Karpas-422 (cell line): ENCODE measurements around the gene VWA5B2. TPM values are rescaled to one million over a fixed set of nuclear protein-coding genes. Genes with fewer than 3 reads are reported as not detected.

Source experiments
- small RNA-seq: library from RNA; depleted of rRNA; stranded (forward); fragments of <200 nt; gene quantifications from one replicate; pipeline ENCODE3, GENCODE V24; 2014
- total RNA-seq: library from RNA; depleted of rRNA; stranded (reverse); fragments of >200 nt; shearing (Covaris generic); gene quantifications from 2 replicates; pipeline ENCODE4 v1.2.3, GENCODE V29; 2014; ENCODE audit warnings: low replicate concordance; rRNA removed

The VWA5B2 gene
- total RNA-seq, 1 experiment from 2014 or later: not detected

Small RNA genes within 50 kb of the gene (small RNA-seq; reads per million reads assigned to genes)
- gene MIR1224: not detected

Other genes starting within 250 kb of the VWA5B2 start
- gene ABCC5, start 211.7 kb upstream of the VWA5B2 start, total RNA-seq: 79.9 and 86.5 TPM in 2 replicates
- gene HTR3D, start 197.8 kb upstream of the VWA5B2 start, total RNA-seq: not detected in 2 replicates
- gene HTR3C, start 176.5 kb upstream of the VWA5B2 start, total RNA-seq: not detected in 2 replicates
- not detected in 2 replicates for gene HTR3E, start 132.5 kb upstream of the VWA5B2 start, total RNA-seq
- gene EIF2B5, start 94.2 kb upstream of the VWA5B2 start, total RNA-seq: 59.4 and 68.4 TPM in 2 replicates
- gene DVL3, start 74.2 kb upstream of the VWA5B2 start, total RNA-seq: 62.1 and 106 TPM in 2 replicates
- gene AP2M1, start 54.7 kb upstream of the VWA5B2 start, total RNA-seq: 212 and 265 TPM in 2 replicates
- gene ABCF3, start 43.4 kb upstream of the VWA5B2 start, total RNA-seq: 61.6 and 62.9 TPM in 2 replicates
- 80.1 and 108 TPM in 2 replicates for gene ALG3, start 19.4 kb downstream of the VWA5B2 start, total RNA-seq
- gene EEF1AKMT4, start 20.1 kb downstream of the VWA5B2 start, total RNA-seq: 30.3 and 49.6 TPM in 2 replicates
- gene CAMK2N2, start 32.0 kb downstream of the VWA5B2 start, total RNA-seq: 5.0 and 9.5 TPM in 2 replicates
- 0.15 TPM in 1 of 2 replicates, not detected in the other for gene ECE2, start 46.4 kb downstream of the VWA5B2 start, total RNA-seq
- gene PSMD2, start 69.7 kb downstream of the VWA5B2 start, total RNA-seq: 235 and 301 TPM in 2 replicates
- 177 and 369 TPM in 2 replicates for gene EIF4G1, start 85.0 kb downstream of the VWA5B2 start, total RNA-seq
- 23.0 and 26.1 TPM in 2 replicates for gene FAM131A, start 108.0 kb downstream of the VWA5B2 start, total RNA-seq
- 4.4 and 8.8 TPM in 2 replicates for gene CLCN2, start 132.0 kb downstream of the VWA5B2 start, total RNA-seq
- gene POLR2H, start 132.1 kb downstream of the VWA5B2 start, total RNA-seq: 165 and 169 TPM in 2 replicates
- 6.6 and 12.5 TPM in 2 replicates for gene THPO, start 148.6 kb downstream of the VWA5B2 start, total RNA-seq
- gene CHRD, start 150.5 kb downstream of the VWA5B2 start, total RNA-seq: 17.7 and 52.9 TPM in 2 replicates